NCI-H1694 (cell line): ENCODE measurements around the gene POU3F4.

ENCODE experiments used
- DNase-seq: peaks from one replicate; lab custom pipeline; 2025; lab: John Stamatoyannopoulos, UW

Gene POU3F4

GRCh38 chrX:83508006-83508405 is at the start of gene POU3F4:
TSS of gene POU3F4 (plus strand) at chrX:83508290. CDS start at chrX:83508325, 35 bp downstream.
- no peak for DNase-seq

GRCh38 chrX:83469551-83469950 is 38.5 kb upstream of the POU3F4 start:
- no peak for DNase-seq

- DNase-seq = no peak
These were observed 12.2 kb upstream of the POU3F4 start for GRCh38 chrX:83495898-83496297.

- no peak for DNase-seq
These were observed 7.1 kb upstream of the POU3F4 start for GRCh38 chrX:83501003-83501402.

- no peak for DNase-seq
These were observed 6.6 kb upstream of the POU3F4 start for GRCh38 chrX:83501530-83501929.

- DNase-seq = no peak
These were observed 3.2 kb upstream of the POU3F4 start for GRCh38 chrX:83504721-83505479.

GRCh38 chrX:83508526-83509253 is 600 bp downstream of the POU3F4 start:
- DNase-seq = no peak

- DNase-seq = no peak
These were observed 1.2 kb downstream of the POU3F4 start for GRCh38 chrX:83509254-83509801.

- no peak for DNase-seq
These were observed 2.5 kb downstream of the POU3F4 start for GRCh38 chrX:83510510-83511062.

GRCh38 chrX:83511208-83511607 is 3.1 kb downstream of the POU3F4 start:
- no peak for DNase-seq

GRCh38 chrX:83512111-83512510 is 4.0 kb downstream of the POU3F4 start:
- DNase-seq = no peak

- no peak for DNase-seq
These were observed 8.5 kb downstream of the POU3F4 start for GRCh38 chrX:83516597-83516996.

GRCh38 chrX:83521905-83522304 is 13.8 kb downstream of the POU3F4 start:
- DNase-seq = no peak

GRCh38 chrX:83529950-83530349 is 21.9 kb downstream of the POU3F4 start:
- DNase-seq = no peak

- DNase-seq = no peak
These were observed 27.5 kb downstream of the POU3F4 start for GRCh38 chrX:83535417-83536196.
